HG03439 (cell line): ENCODE data around the gene EDEM2.
"Not testable (repeated sequence)": the region's sequence is repeated elsewhere in the genome, so short reads cannot be mapped to it uniquely, and the experiment has no call there.

Experiments used
- ATAC-seq: cut with Tn5 transposase; IDR thresholded peaks from one replicate; pipeline ENCODE4 v1.9.1; 2021; ENCODE audit warnings: mild to moderate bottlenecking, moderate library complexity; ENCODE audit not compliant: unreplicated experiment

Gene EDEM2

GRCh38 chr20:35129647-35130069, 17.5 kb downstream of the EDEM2 start:
- ATAC-seq, result no peak

GRCh38 chr20:35125753-35126152, 21.4 kb downstream of the EDEM2 start:
- ATAC-seq, result no peak

GRCh38 chr20:35122756-35123405, 24.3 kb downstream of the EDEM2 start:
- ATAC-seq, result no peak

- no peak for ATAC-seq
Observed at GRCh38 chr20:35121186-35121585, 25.9 kb downstream of the EDEM2 start.

- no peak for ATAC-seq
Observed at GRCh38 chr20:35120012-35120701, 27.0 kb downstream of the EDEM2 start.

GRCh38 chr20:35117629-35118028, 29.5 kb downstream of the EDEM2 start:
- no peak for ATAC-seq

GRCh38 chr20:35117196-35117595, 29.9 kb downstream of the EDEM2 start:
- ATAC-seq, result no peak

GRCh38 chr20:35116258-35116657, 30.9 kb downstream of the EDEM2 start:
- no peak for ATAC-seq

- no peak for ATAC-seq
Observed at GRCh38 chr20:35115606-35116005, 31.5 kb downstream of the EDEM2 start.

- ATAC-seq, result not testable (repeated sequence)
Observed at GRCh38 chr20:35112276-35112675, 34.9 kb downstream of the EDEM2 start.

GRCh38 chr20:35111141-35111888, 35.8 kb downstream of the EDEM2 start:
- ATAC-seq, result no peak

GRCh38 chr20:35108921-35109320, 38.2 kb downstream of the EDEM2 start:
- ATAC-seq, result no peak

GRCh38 chr20:35106827-35107380, 40.2 kb downstream of the EDEM2 start:
- no peak for ATAC-seq

GRCh38 chr20:35104685-35105295, 42.3 kb downstream of the EDEM2 start:
- no peak for ATAC-seq

GRCh38 chr20:35101620-35102019, 45.5 kb downstream of the EDEM2 start:
- ATAC-seq, result no peak

- ATAC-seq, result no peak
Observed at GRCh38 chr20:35093267-35093884, 53.8 kb downstream of the EDEM2 start.

- peak; percentile 90 for ATAC-seq
Observed at GRCh38 chr20:35092524-35093266, 54.4 kb downstream of the EDEM2 start, which contains the start of gene TRPC4AP. TRPC4AP (minus strand) TSS chr20:35092807; CDS start chr20:35092781, 26 bp downstream.

- ATAC-seq, result peak; percentile 24
Observed at GRCh38 chr20:35091816-35092523, 55.2 kb downstream of the EDEM2 start.
